CD14-positive monocyte (primary cell): ENCODE results near the gene CLCNKA. TPM values are rescaled to one million over a fixed set of nuclear protein-coding genes. Genes with fewer than 3 reads are reported as not detected.

ENCODE experiments used
- DNase-seq, 3 donors: peaks; one replicate each; pipeline ENCODE4 v3.0.0-alpha.2; 2011 to 2022
- H2AFZ ChIP-seq: 2 replicates; pipeline ENCODE4 v1.6.0; 2012; ENCODE audit warnings: mild to moderate bottlenecking, low read depth, low read length, inconsistent platforms; ENCODE audit not compliant: insufficient read depth, poor library complexity, severe bottlenecking
- H3K27ac ChIP-seq, 2 donors: 1 replicate in 1 of 2; 2 replicates in 1 of 2; pipeline ENCODE4 v1.5.1; 2012 to 2013; ENCODE audit warnings: low read length in 2 of 2, control low read depth in 1 of 2, inconsistent platforms in 1 of 2, low read depth in 1 of 2, mild to moderate bottlenecking in 1 of 2
- H3K27me3 ChIP-seq, 2 donors: one replicate each; pipeline versions ENCODE4 v1.6.0 to v1.6.1; 2011 to 2013; ENCODE audit warnings: low read length in 2 of 2; ENCODE audit not compliant: control insufficient read depth in 2 of 2, insufficient read depth in 2 of 2
- H3K36me3 ChIP-seq, 2 donors: replicated peaks in 1 of 2; 1 replicate in 1 of 2; 2 replicates in 1 of 2; pipeline versions ENCODE4 v1.5.1 to v1.6.1; 2012 to 2013; ENCODE audit warnings: low read length in 2 of 2, control low read depth in 1 of 2, inconsistent platforms in 1 of 2, mild to moderate bottlenecking in 1 of 2; ENCODE audit not compliant: insufficient read depth in 2 of 2, control insufficient read depth in 1 of 2
- H3K4me1 ChIP-seq, 2 donors: 1 replicate in 1 of 2; 2 replicates in 1 of 2; pipeline versions ENCODE4 v1.5.1 to v1.6.1; 2012 to 2013; ENCODE audit warnings: low read length in 2 of 2, control low read depth in 1 of 2, inconsistent platforms in 1 of 2, mild to moderate bottlenecking in 1 of 2, moderate library complexity in 1 of 2; ENCODE audit not compliant: insufficient read depth in 2 of 2, control insufficient read depth in 1 of 2
- H3K4me2 ChIP-seq: replicated peaks from 2 replicates; pipeline ENCODE3; 2012; ENCODE audit warnings: low read length, moderate library complexity, mild to moderate bottlenecking; ENCODE audit not compliant: poor library complexity, severe bottlenecking; ENCODE audit errors: extremely low read depth
- H3K4me3 ChIP-seq, 3 experiments: fragments of 200-600 bp in 1 of 3; sonication (generic) in 1 of 3; replicated peaks in 1 of 3; 1 replicate in 2 of 3; 2 replicates in 1 of 3; pipeline ENCODE4 v1.5.1; 2011 to 2013; ENCODE audit warnings: low read length in 3 of 3, mild to moderate bottlenecking in 3 of 3, control low read depth in 2 of 3, low read depth in 2 of 3, inconsistent platforms in 1 of 3, moderate library complexity in 1 of 3
- H3K79me2 ChIP-seq: 2 replicates; pipeline ENCODE4 v1.6.0; 2012; ENCODE audit warnings: mild to moderate bottlenecking, control low read depth, inconsistent platforms, low read length, moderate library complexity; ENCODE audit not compliant: insufficient read depth
- H3K9ac ChIP-seq: 2 replicates; pipeline ENCODE4 v1.6.0; 2017; ENCODE audit warnings: low read length, mild to moderate bottlenecking; ENCODE audit not compliant: insufficient read depth, poor library complexity, severe bottlenecking
- H3K9me3 ChIP-seq, 2 donors: replicated peaks in 1 of 2; 1 replicate in 1 of 2; 2 replicates in 1 of 2; pipeline versions ENCODE4 v1.5.1 to v1.6.1; 2012 to 2013; ENCODE audit warnings: low read length in 2 of 2, control low read depth in 1 of 2; ENCODE audit not compliant: control insufficient read depth in 1 of 2, insufficient read depth in 1 of 2
- H4K20me1 ChIP-seq: 2 replicates; pipeline ENCODE4 v1.6.0; 2012; ENCODE audit warnings: mild to moderate bottlenecking, low read length, control low read depth, moderate library complexity; ENCODE audit not compliant: insufficient read depth
- H3K27ac Mint-ChIP-seq, 7 donors: one replicate each; pipeline ENCODE4 v1.8.0; 2020; ENCODE audit warnings: mild to moderate bottlenecking in 7 of 7, mixed read lengths in 7 of 7, moderate library complexity in 6 of 7, inconsistent platforms in 2 of 7
- H3K27me3 Mint-ChIP-seq, 3 donors: one replicate each; pipeline ENCODE4 v1.8.0; 2021 to 2022; ENCODE audit warnings: low read depth in 3 of 3, mild to moderate bottlenecking in 3 of 3, mixed read lengths in 3 of 3, moderate library complexity in 3 of 3, inconsistent platforms in 1 of 3
- H3K36me3 Mint-ChIP-seq, 2 donors: one replicate each; pipeline ENCODE4 v1.8.0; 2020; ENCODE audit warnings: mixed read lengths in 2 of 2, inconsistent platforms in 1 of 2, mild to moderate bottlenecking in 1 of 2
- H3K4me1 Mint-ChIP-seq: one replicate; pipeline ENCODE4 v1.8.0; 2020; ENCODE audit warnings: mild to moderate bottlenecking, mixed read lengths
- H3K4me3 Mint-ChIP-seq, 2 donors: one replicate each; pipeline ENCODE4 v1.8.0; 2020; ENCODE audit warnings: mild to moderate bottlenecking in 2 of 2, mixed read lengths in 2 of 2, moderate library complexity in 1 of 2
- H3K9me3 Mint-ChIP-seq, 7 donors: one replicate each; pipeline ENCODE4 v1.8.0; 2020 to 2022; ENCODE audit warnings: mixed read lengths in 7 of 7, mild to moderate bottlenecking in 6 of 7, moderate library complexity in 6 of 7, inconsistent platforms in 2 of 7
- WGBS: methylation state at CpG from one replicate; pipeline ENCODE4 v1.1.5; 2013; ENCODE audit warnings: missing lambda C conversion rate; ENCODE audit not compliant: insufficient coverage; 5-methylcytosine and 5-hydroxymethylcytosine counted together
- intact Hi-C, 2 donors: fragments of 100-400 bp; cut with micrococcal nuclease; formaldehyde crosslinking; loops; one replicate each; pipeline versions ENCODE4 v1.15.0 to v1.15.1; 2023
- polyA plus RNA-seq, 3 donors: library from polyadenylated mRNA; depleted of rRNA in 1 of 3; unstranded in 2 of 3; stranded (reverse) in 1 of 3; fragments of 300-500 nt in 2 of 3; fragments of >200 nt in 1 of 3; fragmentation: Illumina TruSeq in 2 of 3; gene quantifications; 1 replicate in 2 of 3; 2 replicates in 1 of 3; pipeline ENCODE4 v1.2.3, GENCODE V29; 2012 to 2021
- TF ChIP-seq, protein P1 (sequence below): fragments of 200-600 bp; IDR thresholded peaks from one replicate; pipeline ENCODE4 v1.8.0; 2022; ENCODE audit warnings: antibody characterized with exemption, mild to moderate bottlenecking

The CLCNKA gene
- polyA plus RNA-seq, 3 donors, result 0.07 TPM; not detected in 2

DNA sequence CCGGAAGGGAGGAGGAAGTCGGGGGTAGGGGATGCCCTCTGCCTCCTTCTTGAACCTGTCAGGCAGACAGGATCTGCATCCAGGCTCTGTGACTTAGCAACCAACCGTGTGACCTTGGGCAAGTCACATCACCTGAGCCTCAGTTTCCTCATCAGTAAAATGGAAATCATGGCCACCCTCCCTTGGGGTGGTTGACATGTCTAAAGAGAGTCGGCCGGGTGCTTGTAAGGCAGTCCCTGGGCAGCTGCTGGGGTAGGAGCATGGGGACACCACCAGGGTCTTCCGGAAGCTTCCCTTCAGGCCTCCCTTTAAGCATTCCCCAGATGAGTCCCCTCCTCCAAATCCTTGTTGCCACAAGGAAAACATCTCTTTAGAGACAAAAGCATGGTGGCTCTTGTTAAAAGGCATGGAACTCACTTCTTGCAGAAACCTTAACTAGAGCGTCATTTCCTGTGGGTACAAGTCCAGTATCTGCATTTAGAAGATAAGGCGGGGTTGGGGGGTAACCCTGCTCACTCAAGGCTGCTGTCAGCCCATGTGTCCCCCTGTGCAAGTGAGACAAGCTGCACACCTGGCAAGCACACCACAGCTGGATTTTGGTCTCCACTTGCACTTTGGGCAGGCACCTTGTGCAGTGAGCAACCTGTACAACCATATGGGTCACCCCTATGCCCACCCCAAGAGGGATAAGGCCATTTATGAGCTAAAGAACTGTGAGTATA is 32.1 kb downstream of the CLCNKA start:
- Histone ChIP-seq H3K4me3 (no peak overlapping the region), H3K4me2 (no peak overlapping the region), H3K4me1 (peaks cover under 1 to 3% of the 10 kb centered on the region in 2 donors), H3K27me3 (no peaks in the 10 kb centered on the region), H3K27ac (no peak overlapping the region), H2AFZ (no peak overlapping the region), H4K20me1 (no peaks in the 10 kb centered on the region), H3K9me3 (no peaks in the 10 kb centered on the region), H3K36me3 (no peaks in the 10 kb centered on the region), H3K9ac (no peak overlapping the region), H3K79me2 (no peaks in the 10 kb centered on the region)
- Mint-ChIP-seq H3K36me3 (no peaks in the 10 kb centered on the region), H3K4me3 (no peak overlapping the region), H3K9me3 (peaks cover 0 to 2% (median 0%) of the 10 kb centered on the region in 7 donors), H3K27ac (no peak overlapping the region), H3K4me1 (peaks cover 4% of the 10 kb centered on the region), H3K27me3 (peaks cover 0 to 19% (median 3%) of the 10 kb centered on the region in 3 donors)
- DNase-seq, result no peak
- WGBS, result 65% methylated on average over 3 of the region's 8 CpGs
- intact Hi-C loops, result loop anchor here in 1 of 2 donors (2.0 to 10.0 kb wide), 2 partner anchors 41 to 259 kb away; no protein-coding TSS in a partner anchor
- TF ChIP-seq, protein P1, sequence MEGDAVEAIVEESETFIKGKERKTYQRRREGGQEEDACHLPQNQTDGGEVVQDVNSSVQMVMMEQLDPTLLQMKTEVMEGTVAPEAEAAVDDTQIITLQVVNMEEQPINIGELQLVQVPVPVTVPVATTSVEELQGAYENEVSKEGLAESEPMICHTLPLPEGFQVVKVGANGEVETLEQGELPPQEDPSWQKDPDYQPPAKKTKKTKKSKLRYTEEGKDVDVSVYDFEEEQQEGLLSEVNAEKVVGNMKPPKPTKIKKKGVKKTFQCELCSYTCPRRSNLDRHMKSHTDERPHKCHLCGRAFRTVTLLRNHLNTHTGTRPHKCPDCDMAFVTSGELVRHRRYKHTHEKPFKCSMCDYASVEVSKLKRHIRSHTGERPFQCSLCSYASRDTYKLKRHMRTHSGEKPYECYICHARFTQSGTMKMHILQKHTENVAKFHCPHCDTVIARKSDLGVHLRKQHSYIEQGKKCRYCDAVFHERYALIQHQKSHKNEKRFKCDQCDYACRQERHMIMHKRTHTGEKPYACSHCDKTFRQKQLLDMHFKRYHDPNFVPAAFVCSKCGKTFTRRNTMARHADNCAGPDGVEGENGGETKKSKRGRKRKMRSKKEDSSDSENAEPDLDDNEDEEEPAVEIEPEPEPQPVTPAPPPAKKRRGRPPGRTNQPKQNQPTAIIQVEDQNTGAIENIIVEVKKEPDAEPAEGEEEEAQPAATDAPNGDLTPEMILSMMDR, result no peak

DNA sequence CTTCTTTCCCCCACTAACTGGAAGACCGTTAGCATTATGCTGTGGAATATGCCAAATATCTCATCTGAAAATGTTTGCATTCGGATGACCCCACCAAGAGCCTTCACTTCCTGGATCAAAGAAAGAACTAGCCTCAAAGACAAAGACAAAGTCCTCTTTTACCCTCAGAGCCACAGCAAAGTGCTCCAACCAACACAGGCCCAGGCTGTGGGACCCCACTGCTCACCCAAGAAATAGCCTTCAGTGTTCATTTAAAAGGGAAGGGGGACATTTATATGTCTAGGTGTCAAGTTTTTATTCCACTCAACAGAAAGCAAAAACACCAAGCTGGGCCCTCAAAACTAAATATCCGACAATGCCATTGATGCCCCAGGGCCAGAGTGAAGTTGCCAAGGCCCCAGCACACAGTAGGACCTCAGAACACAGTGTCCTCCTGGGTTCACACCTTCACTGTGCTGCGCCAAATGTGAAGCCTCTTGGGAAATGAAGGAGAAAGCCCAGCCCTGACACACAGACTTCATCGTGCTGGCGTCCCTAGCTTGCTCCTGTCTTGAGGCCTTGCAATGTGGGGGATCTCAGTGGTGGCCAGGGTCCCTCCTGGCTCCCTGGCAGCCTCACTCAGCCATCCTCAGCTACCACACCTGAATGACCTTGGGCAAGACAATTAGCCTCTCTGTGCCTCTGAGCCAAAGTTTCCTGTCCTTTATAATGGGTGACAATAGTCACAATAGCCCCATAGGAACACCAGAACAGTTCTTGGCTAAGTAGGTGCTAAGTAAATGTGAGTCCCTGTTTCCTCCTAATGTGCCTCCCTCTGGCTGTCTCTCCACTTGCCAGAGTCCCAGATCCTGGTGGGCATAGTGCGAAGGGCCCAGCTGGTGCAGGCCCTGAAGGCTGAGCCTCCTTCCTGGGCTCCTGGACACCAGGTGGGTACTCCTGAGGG is 33.0 kb downstream of the CLCNKA start:
- Histone ChIP-seq H2AFZ (no peak overlapping the region), H3K4me2 (no peak overlapping the region), H3K36me3 (no peaks in the 10 kb centered on the region), H3K9me3 (no peaks in the 10 kb centered on the region), H3K4me1 (peaks cover 0 to 3% of the 10 kb centered on the region in 2 donors), H4K20me1 (no peaks in the 10 kb centered on the region), H3K79me2 (no peaks in the 10 kb centered on the region), H3K27me3 (no peaks in the 10 kb centered on the region), H3K27ac (no peak overlapping the region), H3K4me3 (no peak overlapping the region), H3K9ac (no peak overlapping the region)
- Mint-ChIP-seq H3K27ac (no peak overlapping the region), H3K9me3 (peaks cover 0 to 2% (median 0%) of the 10 kb centered on the region in 7 donors), H3K4me3 (no peak overlapping the region), H3K36me3 (no peaks in the 10 kb centered on the region), H3K27me3 (peaks cover 0 to 11% (median 3%) of the 10 kb centered on the region in 3 donors), H3K4me1 (peaks cover 4% of the 10 kb centered on the region)
- intact Hi-C loops, result loop anchor here in 1 of 2 donors (2.0 to 10.0 kb wide), 2 partner anchors 42 to 260 kb away; no protein-coding TSS in a partner anchor
- 93% methylated on average over 2 of the region's 7 CpGs for WGBS
- DNase-seq, result no peak
- TF ChIP-seq, protein P1, result no peak
